Nephron progenitor cell (in vitro differentiated cells): ENCODE measurements around the gene A1BG.

Experiments
- DNase-seq: peaks from one replicate; pipeline ENCODE4 v3.0.0; 2021
- H3K27ac Mint-ChIP-seq: 2 replicates; pipeline ENCODE4 v1.8.0; 2021; ENCODE audit warnings: mild to moderate bottlenecking, moderate library complexity, mixed read lengths
- H3K27me3 Mint-ChIP-seq: 2 replicates; pipeline ENCODE4 v1.8.0; 2021; ENCODE audit warnings: mild to moderate bottlenecking, low read depth, mixed read lengths; ENCODE audit not compliant: poor library complexity
- H3K36me3 Mint-ChIP-seq: 2 replicates; pipeline ENCODE4 v1.8.0; 2021; ENCODE audit warnings: low read depth, mixed read lengths
- H3K4me1 Mint-ChIP-seq: 2 replicates; pipeline ENCODE4 v1.8.0; 2021; ENCODE audit warnings: mixed read lengths
- H3K4me3 Mint-ChIP-seq: 2 replicates; pipeline ENCODE4 v1.8.0; 2021; ENCODE audit warnings: mild to moderate bottlenecking, moderate library complexity, mixed read lengths
- H3K9me3 Mint-ChIP-seq: 2 replicates; pipeline ENCODE4 v1.8.0; 2021; ENCODE audit warnings: mild to moderate bottlenecking, moderate library complexity, mixed read lengths
- CTCF ChIP-seq: fragments of 200-600 bp; sonication (generic); IDR thresholded peaks from 2 replicates; pipeline ENCODE4 v1.5.0; 2021; ENCODE audit warnings: antibody characterized with exemption

Gene A1BG

DNA sequence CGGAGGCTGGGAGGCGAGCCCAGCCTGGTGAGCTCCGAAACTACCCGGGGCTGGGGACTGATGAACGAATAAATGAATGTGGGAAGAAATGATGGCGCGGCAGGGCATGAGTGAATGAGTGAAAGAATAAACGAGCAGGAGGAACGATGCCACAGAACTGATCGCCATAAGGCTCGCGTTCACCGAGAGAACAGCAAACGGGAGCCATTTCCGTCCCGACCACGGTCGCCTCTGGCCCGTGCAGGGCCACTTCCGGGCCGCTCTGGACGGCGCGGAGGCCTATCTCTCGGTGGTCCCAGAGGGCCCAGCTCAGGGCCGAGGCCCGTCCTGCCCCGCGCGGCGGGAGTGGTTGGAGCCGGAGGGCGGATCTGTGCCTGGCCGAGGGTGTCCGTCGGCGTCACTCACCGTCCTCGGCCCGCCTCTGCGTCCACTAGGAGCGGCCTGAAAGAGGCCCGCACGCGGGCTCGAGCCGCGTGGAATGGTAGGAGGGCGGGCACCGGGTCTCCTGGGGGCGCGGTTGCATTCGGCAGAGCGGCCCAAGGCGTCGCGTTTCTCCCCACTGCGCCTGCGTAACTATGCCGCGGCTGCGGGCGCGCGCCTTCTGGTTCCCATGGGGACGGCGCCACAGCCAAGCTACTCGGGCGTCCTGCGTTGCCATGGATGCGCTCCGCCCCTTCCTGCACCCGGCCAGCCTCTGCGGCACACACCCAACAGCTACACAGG, 9.1 kb upstream of the A1BG start, which contains the start of gene ZNF497:
Gene ZNF497 (minus strand): TSS at position 480 of the 723 bp plus-strand sequence. CDS start 5,116 bp downstream, outside the sequence.
- H3K4me3 Mint-ChIP-seq: peak within 1 kb of the TSS; percentile 97
- no peaks in the 10 kb centered on the region for H3K9me3 Mint-ChIP-seq
- H3K27ac Mint-ChIP-seq: peak within 1 kb of the TSS; percentile 99
- peaks cover 4% of the 10 kb centered on the region for H3K36me3 Mint-ChIP-seq
- H3K27me3 Mint-ChIP-seq: peaks cover 4% of the 10 kb centered on the region
- H3K4me1 Mint-ChIP-seq: peaks cover 26% of the 10 kb centered on the region
- peak; percentile 97 for DNase-seq
- TF ChIP-seq CTCF: no peak

DNA sequence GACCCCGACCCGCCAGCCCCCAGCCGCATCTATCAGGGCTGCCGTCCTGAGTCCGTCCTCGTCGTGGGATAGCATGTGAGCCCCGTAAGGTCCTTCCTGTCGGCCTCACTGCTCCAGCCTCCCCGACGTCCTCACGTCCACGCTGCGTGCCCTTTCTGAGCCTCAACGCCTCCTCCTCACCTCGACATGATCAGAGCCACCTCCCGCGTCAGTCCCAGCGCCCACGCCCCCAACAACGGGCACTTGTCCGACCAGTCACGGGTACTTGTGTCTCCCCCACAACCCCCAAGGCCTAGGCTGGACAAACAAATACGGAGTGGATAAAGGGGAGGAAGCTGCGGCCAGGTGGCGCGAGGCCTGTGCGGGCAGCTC, 8.6 kb upstream of the A1BG start:
- H3K36me3 Mint-ChIP-seq: no peaks in the 10 kb centered on the region
- H3K27ac Mint-ChIP-seq: peak overlapping the region; percentile 99
- H3K9me3 Mint-ChIP-seq: no peaks in the 10 kb centered on the region
- H3K27me3 Mint-ChIP-seq: peaks cover 4% of the 10 kb centered on the region
- no peak for TF ChIP-seq CTCF
- peaks cover 26% of the 10 kb centered on the region for H3K4me1 Mint-ChIP-seq
- no peak for DNase-seq
- peak overlapping the region; percentile 97 for H3K4me3 Mint-ChIP-seq

- Mint-ChIP-seq H3K4me1 (peaks cover 30% of the 10 kb centered on the region), H3K27me3 (peaks cover 4% of the 10 kb centered on the region)
- TF ChIP-seq CTCF: no peak
Measured at GRCh38 chr19:58357481-58358145, 4.3 kb upstream of the A1BG start.

GRCh38 chr19:58356766-58357480, 3.6 kb upstream of the A1BG start:
- no peak overlapping the region for H3K4me3 Mint-ChIP-seq
- TF ChIP-seq CTCF: no peak
- no peak for DNase-seq
- H3K27ac Mint-ChIP-seq: no peak overlapping the region
- peaks cover 4% of the 10 kb centered on the region for H3K27me3 Mint-ChIP-seq
- H3K4me1 Mint-ChIP-seq: peaks cover 34% of the 10 kb centered on the region
- no peaks in the 10 kb centered on the region for H3K9me3 Mint-ChIP-seq
- H3K36me3 Mint-ChIP-seq: peaks cover 11% of the 10 kb centered on the region

More at GRCh38 chr19:58357481-58358145, 4.3 kb upstream of the A1BG start:
- Mint-ChIP-seq H3K36me3 (peaks cover 7% of the 10 kb centered on the region), H3K9me3 (no peaks in the 10 kb centered on the region), H3K4me3 (no peak overlapping the region), H3K27ac (peak overlapping the region; percentile 69)
- DNase-seq: no peak

- DNase-seq: no peak
- no peak for TF ChIP-seq CTCF
- Mint-ChIP-seq H3K36me3 (peaks cover 11% of the 10 kb centered on the region), H3K27me3 (peaks cover 4% of the 10 kb centered on the region), H3K27ac (no peak overlapping the region), H3K4me3 (no peak overlapping the region), H3K4me1 (peaks cover 27% of the 10 kb centered on the region), H3K9me3 (no peaks in the 10 kb centered on the region)
Measured at GRCh38 chr19:58355908-58356765, 2.8 kb upstream of the A1BG start.
